K562 (cell line): ENCODE results near the gene CYP46A1. TPM values are rescaled to one million over a fixed set of nuclear protein-coding genes. Genes with fewer than 3 reads are reported as not detected.

Experiments used
- ATAC-seq: fragments of 200-7000 bp; cut with Tn5 transposase; 3 replicates; pipeline ENCODE4 v1.9.1; 2020; ENCODE audit warnings: moderate library complexity
- BruUV-seq: library from RNA; stranded (reverse); fragments of 400-500 nt; replicated peaks from 2 replicates; lab custom pipeline; 2021; lab: Mats Ljungman, UMichigan
- CTCF ChIA-PET: fragments of 300-600 bp; formaldehyde crosslinking; extraction: SDS; loops from one replicate; lab custom pipeline; 2021; ENCODE audit warnings: low intra/inter-chr PET ratio; lab: Yijun Ruan, JAX
- POLR2A ChIA-PET: fragments of 300-600, 350-650 bp; sonication (Branson Sonifier 250); formaldehyde crosslinking; extraction: SDS; loops from one replicate; lab custom pipeline; 2021; ENCODE audit warnings: antibody characterized with exemption, inconsistent platforms; lab: Yijun Ruan, JAX
- DNase-seq, 4 experiments: peaks; one replicate each; pipeline versions ENCODE4 v3.0.0 to v3.0.0-alpha.2; 2011 to 2018; ENCODE audit warnings: low spot score in 3 of 4, mixed read lengths in 3 of 4; ENCODE audit errors: extremely low read depth in 1 of 4
- FAIRE-seq: peaks from 2 replicates; lab custom pipeline; 2011; peaks lifted over from hg19 to GRCh38; lab: Jason Lieb, UNC
- H2AFZ ChIP-seq: 2 replicates; pipeline ENCODE4 v1.6.0; 2011; ENCODE audit warnings: low read depth, low read length, control low read depth, inconsistent platforms
- H3K27ac ChIP-seq: fragments of 200-600 bp; 3 replicates; pipeline ENCODE4 v1.8.0; 2011; ENCODE audit warnings: low read depth, mild to moderate bottlenecking, control low read depth, inconsistent platforms, low read length, moderate library complexity, mixed read lengths; ENCODE audit errors: extremely low read depth
- H3K27me3 ChIP-seq, 2 experiments: fragments of 300-600 bp in 1 of 2; 2 replicates in 1 of 2; 3 replicates in 1 of 2; pipeline versions ENCODE4 v1.6.0 to v1.8.0; 2011; ENCODE audit warnings: inconsistent platforms in 2 of 2, low read length in 2 of 2, mild to moderate bottlenecking in 1 of 2, mixed read lengths in 1 of 2, moderate library complexity in 1 of 2; ENCODE audit not compliant: control insufficient read depth in 2 of 2, insufficient read depth in 2 of 2
- H3K36me3 ChIP-seq: fragments of 300-600 bp; 3 replicates; pipeline ENCODE4 v1.8.0; 2011; ENCODE audit warnings: mild to moderate bottlenecking, low read length, inconsistent platforms; ENCODE audit not compliant: control insufficient read depth, insufficient read depth
- H3K4me1 ChIP-seq, 2 experiments: fragments of 200-600 bp in 1 of 2; replicated peaks in 1 of 2; 2 replicates in 1 of 2; 3 replicates in 1 of 2; pipeline versions ENCODE4 v1.5.1 to v1.8.0; 2011; ENCODE audit warnings: inconsistent platforms in 2 of 2, low read length in 2 of 2, mild to moderate bottlenecking in 1 of 2, mixed read lengths in 1 of 2, moderate library complexity in 1 of 2; ENCODE audit not compliant: control insufficient read depth in 2 of 2, insufficient read depth in 2 of 2
- H3K4me2 ChIP-seq: 2 replicates; pipeline ENCODE4 v1.6.1; 2011; ENCODE audit warnings: low read length, control low read depth, inconsistent platforms, mixed read lengths; ENCODE audit not compliant: insufficient read depth
- H3K4me3 ChIP-seq: fragments of 200-600 bp; sonication (generic), shearing (Covaris generic); 2 replicates; pipeline ENCODE4 v1.5.1; 2016; ENCODE audit warnings: control low read depth, inconsistent platforms
- H3K79me2 ChIP-seq: fragments of 200-600 bp; 3 replicates; pipeline ENCODE4 v1.8.0; 2011; ENCODE audit warnings: low read length, inconsistent platforms; ENCODE audit not compliant: control insufficient read depth, insufficient read depth
- H3K9ac ChIP-seq, 2 experiments: 2 replicates each; pipeline versions ENCODE4 v1.6.0 to v1.6.1; 2011; ENCODE audit warnings: low read depth in 2 of 2, low read length in 2 of 2, control low read depth in 1 of 2, inconsistent platforms in 1 of 2, mild to moderate bottlenecking in 1 of 2, mixed read lengths in 1 of 2; ENCODE audit not compliant: insufficient read depth in 1 of 2
- H3K9me1 ChIP-seq: one replicate; pipeline ENCODE4 v1.6.0; 2011; ENCODE audit warnings: inconsistent platforms, mild to moderate bottlenecking, low read length, moderate library complexity; ENCODE audit not compliant: control insufficient read depth, insufficient read depth
- H3K9me3 ChIP-seq: replicated peaks from 2 replicates; pipeline ENCODE4 v1.5.1; 2011; ENCODE audit warnings: low read depth, low read length, inconsistent platforms; ENCODE audit not compliant: control insufficient read depth, insufficient read depth
- H4K20me1 ChIP-seq: replicated peaks from 2 replicates; pipeline ENCODE4 v1.6.1; 2011; ENCODE audit warnings: low read length, inconsistent platforms, mixed read lengths; ENCODE audit not compliant: control insufficient read depth, insufficient read depth
- FOS ChIP-seq: IDR thresholded peaks from 3 replicates; pipeline ENCODE4 v1.6.1; 2011; ENCODE audit not compliant: insufficient read length; ENCODE audit errors: extremely low read depth
- KAT7 ChIP-seq: sonication (generic); formaldehyde crosslinking; IDR thresholded peaks from 2 replicates; pipeline ENCODE4 v1.8.0; 2022; ENCODE audit warnings: missing genetic modification reagents, mild to moderate bottlenecking, borderline replicate concordance
- MAFF ChIP-seq: IDR thresholded peaks from 2 replicates; pipeline ENCODE4 v1.6.1; 2012; ENCODE audit warnings: low read length, improper control_type of control experiment
- MTF1 ChIP-seq: fragments of 250-450 bp; sonication (Bioruptor Pico); IDR thresholded peaks from 2 replicates; pipeline ENCODE4 v1.9.0; 2021; ENCODE audit warnings: moderate library complexity, mild to moderate bottlenecking, inconsistent platforms, borderline replicate concordance
- PHF8 ChIP-seq: fragments of 200-600 bp; sonication (generic); IDR thresholded peaks from 2 replicates; pipeline ENCODE4 v1.6.1; 2012; ENCODE audit warnings: mixed run types, mild to moderate bottlenecking, inconsistent platforms, low read length, moderate library complexity, borderline replicate concordance
- RBM22 ChIP-seq: fragments of 200-400 bp; formaldehyde crosslinking; IDR thresholded peaks from 2 replicates; pipeline ENCODE4 v1.6.1; 2018; ENCODE audit warnings: low read length, low read depth; ENCODE audit not compliant: poor library complexity, severe bottlenecking
- ZKSCAN1 ChIP-seq: fragments of 150-350 bp; IDR thresholded peaks from 2 replicates; pipeline ENCODE4 v1.6.1; 2016; ENCODE audit warnings: low read depth, low read length
- ZNF165 ChIP-seq: fragments of 250-450 bp; sonication (Bioruptor Pico); IDR thresholded peaks from 2 replicates; pipeline ENCODE4 v1.4.0; 2020; ENCODE audit warnings: borderline replicate concordance
- ZNF263 ChIP-seq: sonication (generic); formaldehyde crosslinking; IDR thresholded peaks from 2 replicates; pipeline ENCODE4 v1.8.0; 2022; ENCODE audit warnings: mild to moderate bottlenecking, missing genetic modification reagents, borderline replicate concordance
- ZNF668 ChIP-seq: fragments of 250-450 bp; sonication (Bioruptor Pico); IDR thresholded peaks from 2 replicates; pipeline ENCODE4 v1.8.0; 2022; ENCODE audit warnings: mild to moderate bottlenecking, inconsistent platforms
- WGBS: fragments of 100-300 bp; shearing (Covaris generic); methylation state at CpG from one replicate; pipeline ENCODE4 v1.1.6; 2016; ENCODE audit warnings: low coverage, mixed read lengths; ENCODE audit not compliant: insufficient coverage; ENCODE audit errors: missing lambda C conversion rate; 5-methylcytosine and 5-hydroxymethylcytosine counted together
- in situ Hi-C: fragments of 300-500 bp; cut with MboI; formaldehyde crosslinking; loops from 4 replicates; pipeline ENCODE4 v1.15.0; 2018; ENCODE audit warnings: inconsistent platforms, mixed read lengths
- intact Hi-C: fragments of 100-400 bp; cut with micrococcal nuclease; formaldehyde crosslinking; loops from 2 replicates; pipeline ENCODE4 v1.14.2; 2022
- polyA plus RNA-seq, 8 experiments: library from polyadenylated mRNA; depleted of rRNA in 4 of 8; stranded (reverse) in 5 of 8; unstranded in 3 of 8; fragments of >200 nt; fragmentation: Nextera tagmentation in 2 of 8; fragmentation: Illumina TruSeq in 1 of 8; extraction: Ambion mirVana in 2 of 8; extraction: Trizol in 1 of 8; gene quantifications; 2 replicates each; pipeline versions ENCODE4 v1.2.1 to v1.2.3, GENCODE V29; 2011 to 2014; ENCODE audit warnings: inconsistent platforms in 1 of 8, missing spikeins in 1 of 8
- total RNA-seq, 7 experiments: library from RNA; depleted of rRNA in 6 of 7; stranded (reverse); fragments of >200 nt in 6 of 7; fragmentation: Illumina TruSeq in 2 of 7; extraction: Trizol in 2 of 7; gene quantifications; 2 replicates each; pipeline versions ENCODE4 v1.2.1 to v1.2.3, GENCODE V29; 2011 to 2021; ENCODE audit warnings: low replicate concordance in 1 of 7
- TF ChIP-seq, protein P1 (sequence below): fragments of 250-450 bp; sonication (Bioruptor Pico); IDR thresholded peaks from 2 replicates; pipeline ENCODE4 v1.8.0; 2022; ENCODE audit warnings: moderate library complexity, mild to moderate bottlenecking, inconsistent platforms
- TF ChIP-seq, protein P2 (sequence below): sonication (generic); formaldehyde crosslinking; IDR thresholded peaks from 2 replicates; pipeline ENCODE4 v1.8.0; 2023; ENCODE audit warnings: mild to moderate bottlenecking, missing genetic modification reagents
- TF ChIP-seq, protein P3 (sequence below): fragments of 450-650 bp; IDR thresholded peaks from 2 replicates; pipeline ENCODE4 v1.6.1; 2017; ENCODE audit warnings: antibody characterized with exemption

Gene CYP46A1
- total and polyA plus RNA-seq, 9 of the 15 experiments (the other 6 are each of a cell fraction or from before 2014, with no cell fraction given) = not detected

DNA sequence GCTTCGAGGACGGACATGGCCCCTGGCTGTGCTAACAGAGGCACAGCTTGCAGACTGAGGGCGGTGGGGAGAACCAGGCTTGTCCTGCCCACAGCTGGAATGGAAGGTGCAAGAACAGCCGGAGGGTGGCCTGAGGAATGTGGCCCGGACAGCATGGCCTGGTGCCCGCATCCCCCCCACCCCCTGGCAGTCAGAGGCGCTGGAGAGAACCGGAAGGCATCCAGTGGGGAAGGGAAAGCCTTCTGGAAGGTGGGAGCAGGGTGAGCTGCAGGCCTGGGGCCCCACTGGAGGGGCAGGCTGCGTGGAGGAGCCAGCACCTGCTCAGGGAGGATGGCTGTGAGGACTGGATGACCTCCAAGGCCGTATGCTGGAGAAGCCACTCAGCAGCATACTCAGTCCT lies 8.1 kb upstream of the CYP46A1 start:
- Histone ChIP-seq H3K27ac (no peak overlapping the region), H3K4me1 (peaks cover 0 to 8% of the 10 kb centered on the region in 2 experiments; a peak in 3 of 5 replicates), H3K9ac (no peak overlapping the region), H2AFZ (no peak overlapping the region), H3K36me3 (no peaks in the 10 kb centered on the region), H3K27me3 (peaks cover under 1 to 39% of the 10 kb centered on the region in 2 experiments; a peak in 4 of 5 replicates), H3K4me2 (no peak overlapping the region), H3K79me2 (no peaks in the 10 kb centered on the region), H3K4me3 (no peak overlapping the region), H3K9me3 (no peaks in the 10 kb centered on the region; the same call in 1 of the 2 replicates)
- 2% methylated on average over 9 of the region's 10 CpGs for WGBS
- FAIRE-seq (no peak), ATAC-seq (no peak)
- BruUV-seq = no TSS peak
- CTCF ChIA-PET = no interaction called here
- TF ChIP-seq RBM22 (no peak), ZNF263 (peak; percentile 29; the same call in 1 of the 2 replicates), FOS (no peak), MAFF (no peak), ZNF165 (CRISPR knock-in tag) (no peak)
- TF ChIP-seq, all 486 proteins: peak for 1
- POLR2A ChIA-PET = no interaction called here
- no peaks in the 10 kb centered on the region for H4K20me1 ChIP-seq
- H3K9me1 ChIP-seq = no peaks in the 10 kb centered on the region
- no peak for DNase-seq
- intact Hi-C loops (no loop called here), in situ Hi-C loops (no loop called here)

DNA sequence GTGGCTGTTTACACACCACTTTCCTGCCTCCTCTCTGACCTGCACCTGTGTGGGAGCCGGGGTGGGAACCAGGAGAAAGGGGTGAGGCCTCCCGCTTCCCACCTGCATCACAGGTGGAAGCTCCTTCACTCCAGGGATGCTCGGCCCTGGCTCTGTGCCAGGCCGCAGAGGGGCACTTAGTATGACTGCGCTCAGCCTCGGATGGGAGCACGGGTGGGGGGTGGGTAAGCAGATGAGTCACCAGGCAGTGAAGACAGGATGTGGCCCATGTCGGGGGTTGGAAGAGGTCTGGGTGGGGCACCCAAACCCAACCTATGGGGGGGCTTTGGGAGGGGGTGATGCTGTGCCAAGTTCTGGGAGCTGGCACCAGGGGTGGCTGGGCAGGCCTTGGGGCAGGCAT lies 7.4 kb upstream of the CYP46A1 start:
- WGBS = 5% methylated on average over 3 of the region's 8 CpGs
- H3K4me2 ChIP-seq = no peak overlapping the region
- H3K9ac ChIP-seq = no peak overlapping the region
- in situ Hi-C loops (no loop called here), intact Hi-C loops (no loop called here)
- no peaks in the 10 kb centered on the region for H3K79me2 ChIP-seq
- H4K20me1 ChIP-seq = no peaks in the 10 kb centered on the region
- no TSS peak for BruUV-seq
- FAIRE-seq = no peak
- H3K27me3 ChIP-seq = peaks cover 0 to 38% of the 10 kb centered on the region in 2 experiments; a peak in 3 of 5 replicates
- H3K9me1 ChIP-seq = no peaks in the 10 kb centered on the region
- H3K27ac ChIP-seq = no peak overlapping the region
- peaks cover 0 to 8% of the 10 kb centered on the region in 2 experiments; a peak in 3 of 5 replicates for H3K4me1 ChIP-seq
- DNase-seq = no peak
- no peak for ATAC-seq
- H3K36me3 ChIP-seq = no peaks in the 10 kb centered on the region
- H3K4me3 ChIP-seq = no peak overlapping the region
- ChIA-PET POLR2A (no interaction called here), CTCF (no interaction called here)
- H2AFZ ChIP-seq = no peak overlapping the region
- no peaks in the 10 kb centered on the region; the same call in 1 of the 2 replicates for H3K9me3 ChIP-seq
- TF ChIP-seq, protein P1, sequence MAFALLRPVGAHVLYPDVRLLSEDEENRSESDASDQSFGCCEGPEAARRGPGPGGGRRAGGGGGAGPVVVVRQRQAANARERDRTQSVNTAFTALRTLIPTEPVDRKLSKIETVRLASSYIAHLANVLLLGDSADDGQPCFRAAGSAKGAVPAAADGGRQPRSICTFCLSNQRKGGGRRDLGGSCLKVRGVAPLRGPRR (CRISPR knock-in tag) = no peak
- TF ChIP-seq ZNF668 (no peak), KAT7 (no peak), MTF1 (CRISPR knock-in tag) (no peak), ZKSCAN1 (peak; percentile 72; the same call in 1 of the 2 replicates), PHF8 (no peak)
- TF ChIP-seq, protein P2, sequence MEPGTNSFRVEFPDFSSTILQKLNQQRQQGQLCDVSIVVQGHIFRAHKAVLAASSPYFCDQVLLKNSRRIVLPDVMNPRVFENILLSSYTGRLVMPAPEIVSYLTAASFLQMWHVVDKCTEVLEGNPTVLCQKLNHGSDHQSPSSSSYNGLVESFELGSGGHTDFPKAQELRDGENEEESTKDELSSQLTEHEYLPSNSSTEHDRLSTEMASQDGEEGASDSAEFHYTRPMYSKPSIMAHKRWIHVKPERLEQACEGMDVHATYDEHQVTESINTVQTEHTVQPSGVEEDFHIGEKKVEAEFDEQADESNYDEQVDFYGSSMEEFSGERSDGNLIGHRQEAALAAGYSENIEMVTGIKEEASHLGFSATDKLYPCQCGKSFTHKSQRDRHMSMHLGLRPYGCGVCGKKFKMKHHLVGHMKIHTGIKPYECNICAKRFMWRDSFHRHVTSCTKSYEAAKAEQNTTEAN (CRISPR knock-in tag) = no peak
- TF ChIP-seq, protein P3, sequence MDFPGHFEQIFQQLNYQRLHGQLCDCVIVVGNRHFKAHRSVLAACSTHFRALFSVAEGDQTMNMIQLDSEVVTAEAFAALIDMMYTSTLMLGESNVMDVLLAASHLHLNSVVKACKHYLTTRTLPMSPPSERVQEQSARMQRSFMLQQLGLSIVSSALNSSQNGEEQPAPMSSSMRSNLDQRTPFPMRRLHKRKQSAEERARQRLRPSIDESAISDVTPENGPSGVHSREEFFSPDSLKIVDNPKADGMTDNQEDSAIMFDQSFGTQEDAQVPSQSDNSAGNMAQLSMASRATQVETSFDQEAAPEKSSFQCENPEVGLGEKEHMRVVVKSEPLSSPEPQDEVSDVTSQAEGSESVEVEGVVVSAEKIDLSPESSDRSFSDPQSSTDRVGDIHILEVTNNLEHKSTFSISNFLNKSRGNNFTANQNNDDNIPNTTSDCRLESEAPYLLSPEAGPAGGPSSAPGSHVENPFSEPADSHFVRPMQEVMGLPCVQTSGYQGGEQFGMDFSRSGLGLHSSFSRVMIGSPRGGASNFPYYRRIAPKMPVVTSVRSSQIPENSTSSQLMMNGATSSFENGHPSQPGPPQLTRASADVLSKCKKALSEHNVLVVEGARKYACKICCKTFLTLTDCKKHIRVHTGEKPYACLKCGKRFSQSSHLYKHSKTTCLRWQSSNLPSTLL = no peak
